HEK293 (cell line): Measurements from ENCODE around the gene NUP62.
A peak's percentile ranks its signal among the peaks of the same experiment; 100 is the strongest.

Experiments used
- CTCF ChIA-PET: fragments of 350-600 bp; formaldehyde crosslinking; extraction: SDS; loops from one replicate; lab custom pipeline; 2021; ENCODE audit warnings: antibody characterized with exemption; lab: Yijun Ruan, JAX
- POLR2A ChIA-PET: fragments of 300-600 bp; formaldehyde crosslinking; extraction: SDS; loops from one replicate; lab custom pipeline; 2020; ENCODE audit warnings: antibody characterized with exemption, inconsistent platforms; lab: Yijun Ruan, JAX
- H3K27ac ChIP-seq: fragments of 200-500 bp; sonication (Bioruptor generic); 2 replicates; pipeline ENCODE4 v1.5.1; 2014; ENCODE audit warnings: low read depth, low read length, control low read depth, inconsistent platforms; ENCODE audit errors: extremely low read depth
- H3K36me3 ChIP-seq, 2 experiments: fragments of 200-500 bp in 1 of 2; sonication (Bioruptor generic) in 1 of 2; 1 replicate in 1 of 2; 2 replicates in 1 of 2; pipeline ENCODE4 v1.5.1; 2014 to 2017; ENCODE audit warnings: inconsistent platforms in 2 of 2, low read length in 2 of 2; ENCODE audit not compliant: control insufficient read depth in 2 of 2, insufficient read depth in 1 of 2
- H3K4me1 ChIP-seq: fragments of 200-500 bp; sonication (Bioruptor generic); 2 replicates; pipeline ENCODE4 v1.5.1; 2014; ENCODE audit warnings: mild to moderate bottlenecking, low read length, inconsistent platforms; ENCODE audit not compliant: control insufficient read depth, insufficient read depth
- H3K4me3 ChIP-seq: 2 replicates; pipeline ENCODE4 v1.5.1; 2011; ENCODE audit warnings: low read depth, mild to moderate bottlenecking, control low read depth, low read length, moderate library complexity
- H3K9me3 ChIP-seq: fragments of 200-500 bp; sonication (Bioruptor generic); 2 replicates; pipeline ENCODE4 v1.5.1; 2014; ENCODE audit warnings: low read depth, low read length, inconsistent platforms; ENCODE audit not compliant: control insufficient read depth, insufficient read depth
- AEBP2 ChIP-seq: fragments of 450-650 bp; formaldehyde crosslinking; IDR thresholded peaks from 2 replicates; pipeline ENCODE4 v1.5.1; 2016; ENCODE audit warnings: missing biosample characterization, missing genetic modification characterization, borderline replicate concordance
- CTCF ChIP-seq: fragments of 450-650 bp; formaldehyde crosslinking; IDR thresholded peaks from 2 replicates; pipeline ENCODE4 v1.5.1; 2016; ENCODE audit warnings: missing biosample characterization, missing genetic modification characterization
- FEZF1 ChIP-seq: fragments of 450-650 bp; formaldehyde crosslinking; IDR thresholded peaks from 2 replicates; pipeline ENCODE4 v1.5.1; 2016; ENCODE audit warnings: missing biosample characterization, missing genetic modification characterization
- KLF17 ChIP-seq: fragments of 450-650 bp; formaldehyde crosslinking; IDR thresholded peaks from 2 replicates; pipeline ENCODE4 v1.5.1; 2016; ENCODE audit warnings: missing biosample characterization, missing genetic modification characterization
- KLF7 ChIP-seq: fragments of 450-650 bp; formaldehyde crosslinking; IDR thresholded peaks from 2 replicates; pipeline ENCODE4 v1.5.1; 2016; ENCODE audit warnings: missing biosample characterization, missing genetic modification characterization, borderline replicate concordance
- REPIN1 ChIP-seq: fragments of 450-650 bp; formaldehyde crosslinking; IDR thresholded peaks from 2 replicates; pipeline ENCODE4 v1.5.1; 2017; ENCODE audit warnings: missing biosample characterization, missing genetic modification characterization, low read depth
- SCRT1 ChIP-seq: fragments of 450-650 bp; formaldehyde crosslinking; IDR thresholded peaks from 2 replicates; pipeline ENCODE4 v1.5.1; 2016; ENCODE audit warnings: missing biosample characterization, missing genetic modification characterization, borderline replicate concordance
- TRIM28 ChIP-seq: IDR thresholded peaks from 2 replicates; pipeline ENCODE4 v1.6.1; 2011; ENCODE audit warnings: low read length, control low read depth, borderline replicate concordance
- YY2 ChIP-seq: fragments of 450-650 bp; formaldehyde crosslinking; IDR thresholded peaks from 2 replicates; pipeline ENCODE4 v1.5.1; 2016; ENCODE audit warnings: missing biosample characterization, missing genetic modification characterization
- ZFP37 ChIP-seq: fragments of 450-650 bp; formaldehyde crosslinking; IDR thresholded peaks from 2 replicates; pipeline ENCODE4 v1.5.1; 2016; ENCODE audit warnings: missing biosample characterization, missing genetic modification characterization
- ZIC2 ChIP-seq: fragments of 450-650 bp; formaldehyde crosslinking; IDR thresholded peaks from 2 replicates; pipeline ENCODE4 v1.5.1; 2016; ENCODE audit warnings: missing biosample characterization, missing genetic modification characterization
- ZNF148 ChIP-seq: fragments of 450-650 bp; formaldehyde crosslinking; IDR thresholded peaks from 2 replicates; pipeline ENCODE4 v1.5.0; 2017; ENCODE audit warnings: missing biosample characterization, missing genetic modification characterization, borderline replicate concordance
- ZNF19 ChIP-seq: fragments of 450-650 bp; formaldehyde crosslinking; IDR thresholded peaks from 2 replicates; pipeline ENCODE4; 2016; ENCODE audit warnings: missing biosample characterization, missing genetic modification characterization, low read depth
- ZNF266 ChIP-seq: fragments of 450-650 bp; formaldehyde crosslinking; IDR thresholded peaks from 2 replicates; pipeline ENCODE4 v1.5.1; 2016; ENCODE audit warnings: missing biosample characterization, missing genetic modification characterization, low read depth
- ZNF302 ChIP-seq: fragments of 450-650 bp; formaldehyde crosslinking; IDR thresholded peaks from 2 replicates; pipeline ENCODE4 v1.5.1; 2016; ENCODE audit warnings: missing biosample characterization, missing genetic modification characterization, low read depth
- ZNF324 ChIP-seq: fragments of 450-650 bp; formaldehyde crosslinking; IDR thresholded peaks from 2 replicates; pipeline ENCODE4 v1.5.1; 2016; ENCODE audit warnings: missing biosample characterization, missing genetic modification characterization
- ZNF416 ChIP-seq: fragments of 450-650 bp; formaldehyde crosslinking; IDR thresholded peaks from 2 replicates; pipeline ENCODE4 v1.5.1; 2016; ENCODE audit warnings: missing biosample characterization, missing genetic modification characterization
- ZNF600 ChIP-seq: fragments of 450-650 bp; formaldehyde crosslinking; IDR thresholded peaks from 2 replicates; pipeline ENCODE4 v1.5.1; 2016; ENCODE audit warnings: missing biosample characterization, missing genetic modification characterization
- ZNF624 ChIP-seq: fragments of 450-650 bp; formaldehyde crosslinking; IDR thresholded peaks from 2 replicates; pipeline ENCODE4 v1.5.1; 2017; ENCODE audit warnings: missing biosample characterization, missing genetic modification characterization
- ZNF677 ChIP-seq: fragments of 450-650 bp; IDR thresholded peaks from 2 replicates; pipeline ENCODE4 v1.5.0; 2018; ENCODE audit warnings: missing biosample characterization, mild to moderate bottlenecking, missing genetic modification characterization, moderate library complexity
- ZNF707 ChIP-seq: fragments of 450-650 bp; formaldehyde crosslinking; IDR thresholded peaks from 2 replicates; pipeline ENCODE4 v1.5.1; 2016; ENCODE audit warnings: missing biosample characterization, missing genetic modification characterization
- ZNF747 ChIP-seq: fragments of 450-650 bp; formaldehyde crosslinking; IDR thresholded peaks from 2 replicates; pipeline ENCODE4 v1.5.1; 2016; ENCODE audit warnings: missing biosample characterization, missing genetic modification characterization
- ZNF76 ChIP-seq: fragments of 450-650 bp; formaldehyde crosslinking; IDR thresholded peaks from 2 replicates; pipeline ENCODE4; 2016; ENCODE audit warnings: low read depth, missing biosample characterization, missing genetic modification characterization, borderline replicate concordance
- ZNF785 ChIP-seq: fragments of 450-650 bp; formaldehyde crosslinking; IDR thresholded peaks from 2 replicates; pipeline ENCODE4 v1.5.1; 2016; ENCODE audit warnings: missing biosample characterization, missing genetic modification characterization
- TF ChIP-seq, protein P1 (sequence below): fragments of 450-650 bp; formaldehyde crosslinking; IDR thresholded peaks from 2 replicates; pipeline ENCODE4 v1.5.1; 2016; ENCODE audit warnings: missing biosample characterization, missing genetic modification characterization, low read depth
- TF ChIP-seq, protein P2 (sequence below): fragments of 450-650 bp; formaldehyde crosslinking; IDR thresholded peaks from 2 replicates; pipeline ENCODE4 v1.5.1; 2016; ENCODE audit warnings: missing biosample characterization, missing genetic modification characterization

Gene NUP62

DNA sequence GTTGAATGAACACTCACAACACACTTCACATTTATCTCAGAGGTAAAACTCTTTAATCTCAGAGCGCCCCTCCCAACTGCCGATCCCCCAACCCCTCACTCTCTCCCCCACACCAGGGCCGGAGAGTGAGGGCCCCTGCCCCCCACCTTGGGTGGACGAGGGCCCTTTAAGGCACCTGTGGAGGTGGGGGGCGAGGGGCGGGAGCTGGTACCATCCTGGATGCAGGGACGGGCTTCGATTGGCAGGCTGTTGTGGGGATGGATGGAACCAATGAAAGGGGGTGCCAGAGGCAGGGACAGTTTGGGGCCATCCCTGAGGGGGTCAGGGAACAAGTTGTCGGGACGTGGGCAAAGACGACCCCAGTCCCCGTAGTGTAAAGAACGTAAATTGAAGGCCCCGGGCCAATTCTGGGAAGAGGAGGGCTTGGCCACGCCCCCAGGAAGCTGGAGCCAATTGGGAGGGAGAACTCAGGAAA, 60.3 kb downstream of the NUP62 start (continued):
- TF ChIP-seq ZIC2 (tag by site-specific recombination) (0 out of 2 replicates have a peak, but pooled peaks have one; percentile 11), TRIM28 (no peak), SCRT1 (tag by site-specific recombination) (peak; percentile 99), ZNF324 (tag by site-specific recombination) (no peak), ZFP37 (tag by site-specific recombination) (no peak)

GRCh38 chr19:49866933-49867782, 62.1 kb downstream of the NUP62 start, which contains the start of gene PNKP:
Gene PNKP (minus strand): TSS chr19:49867576. CDS start chr19:49867204, 372 bp downstream.
- H3K4me3 ChIP-seq: peak within 1 kb of the TSS; percentile 85
- ChIA-PET POLR2A (interaction anchor here (0.6 to 8.2 kb wide), 10 partner anchors 10 to 1248 kb away, joined by 3 to 128 read pairs (median 6); partner anchors contain the start of genes AKT1S1, AP2A1, ATF5 and FUZ), CTCF (interaction anchor here (0.6 to 1.3 kb wide), 3 partner anchors 14 to 183 kb away, joined by 3 to 5 read pairs (median 4); no protein-coding TSS in a partner anchor)
- H3K36me3 ChIP-seq: peaks cover 6 to 42% of the 10 kb centered on the region in 2 experiments; a peak in 2 of 3 replicates
- peaks cover 30% of the 10 kb centered on the region for H3K4me1 ChIP-seq
- H3K9me3 ChIP-seq: no peaks in the 10 kb centered on the region
- H3K27ac ChIP-seq: peak within 1 kb of the TSS; percentile 65
- TF ChIP-seq CTCF: peak; percentile 49; the same call in 1 of the 2 replicates
- TF ChIP-seq ZNF624 (tag by site-specific recombination): no peak
- no peak for TF ChIP-seq REPIN1 (tag by site-specific recombination)
- no peak for TF ChIP-seq ZNF19 (tag by site-specific recombination)
- peak; percentile 18; the same call in 1 of the 2 replicates for TF ChIP-seq ZIC2 (tag by site-specific recombination)
- TF ChIP-seq, protein P1, sequence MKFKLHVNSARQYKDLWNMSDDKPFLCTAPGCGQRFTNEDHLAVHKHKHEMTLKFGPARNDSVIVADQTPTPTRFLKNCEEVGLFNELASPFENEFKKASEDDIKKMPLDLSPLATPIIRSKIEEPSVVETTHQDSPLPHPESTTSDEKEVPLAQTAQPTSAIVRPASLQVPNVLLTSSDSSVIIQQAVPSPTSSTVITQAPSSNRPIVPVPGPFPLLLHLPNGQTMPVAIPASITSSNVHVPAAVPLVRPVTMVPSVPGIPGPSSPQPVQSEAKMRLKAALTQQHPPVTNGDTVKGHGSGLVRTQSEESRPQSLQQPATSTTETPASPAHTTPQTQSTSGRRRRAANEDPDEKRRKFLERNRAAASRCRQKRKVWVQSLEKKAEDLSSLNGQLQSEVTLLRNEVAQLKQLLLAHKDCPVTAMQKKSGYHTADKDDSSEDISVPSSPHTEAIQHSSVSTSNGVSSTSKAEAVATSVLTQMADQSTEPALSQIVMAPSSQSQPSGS (tag by site-specific recombination): no peak
- no peak for TF ChIP-seq ZNF148 (tag by site-specific recombination)
- no peak for TF ChIP-seq FEZF1 (tag by site-specific recombination)
- TF ChIP-seq ZNF707 (tag by site-specific recombination): no peak
- TF ChIP-seq ZNF785: no peak
- no peak for TF ChIP-seq ZNF677
- no peak for TF ChIP-seq ZNF416 (tag by site-specific recombination)
- TF ChIP-seq ZNF266 (tag by site-specific recombination): no peak
- TF ChIP-seq AEBP2 (tag by site-specific recombination): no peak
- peak; percentile 83 for TF ChIP-seq ZNF600 (tag by site-specific recombination)
- peak; percentile 44; the same call in 1 of the 2 replicates for TF ChIP-seq ZNF76
- no peak for TF ChIP-seq ZNF302 (tag by site-specific recombination)
- TF ChIP-seq YY2 (tag by site-specific recombination): no peak
- peak; percentile 58; the same call in 1 of the 2 replicates for TF ChIP-seq KLF17
- TF ChIP-seq, protein P2, sequence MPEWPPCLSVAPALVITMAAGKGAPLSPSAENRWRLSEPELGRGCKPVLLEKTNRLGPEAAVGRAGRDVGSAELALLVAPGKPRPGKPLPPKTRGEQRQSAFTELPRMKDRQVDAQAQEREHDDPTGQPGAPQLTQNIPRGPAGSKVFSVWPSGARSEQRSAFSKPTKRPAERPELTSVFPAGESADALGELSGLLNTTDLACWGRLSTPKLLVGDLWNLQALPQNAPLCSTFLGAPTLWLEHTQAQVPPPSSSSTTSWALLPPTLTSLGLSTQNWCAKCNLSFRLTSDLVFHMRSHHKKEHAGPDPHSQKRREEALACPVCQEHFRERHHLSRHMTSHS: no peak
- peak; percentile 63; the same call in 1 of the 2 replicates for TF ChIP-seq KLF7 (tag by site-specific recombination)
- TF ChIP-seq ZNF747 (tag by site-specific recombination): no peak
